Measurements from ENCODE around the gene LYST.

Gene LYST

GRCh38 chr1:235679005-235679404, 187.7 kb downstream of the LYST start:
- CTCF ChIA-PET = no interaction called here
- POLR2A ChIA-PET (ENCODE audit: low non-redundant PET) = no interaction called here

GRCh38 chr1:235675152-235675890, 191.4 kb downstream of the LYST start:
- DNase-seq (ENCODE audit: low spot score) = no peak
- CTCF ChIA-PET = no interaction called here
- no peak overlapping the region for H3K27ac ChIP-seq
- TF ChIP-seq CTCF (conservative IDR thresholded peaks at IDR 0.05; ENCODE audit: low read depth) = no peak
- POLR2A ChIA-PET (ENCODE audit: low non-redundant PET) = no interaction called here

More at GRCh38 chr1:235679005-235679404, 187.7 kb downstream of the LYST start:
- DNase-seq (ENCODE audit: low spot score) = no peak
- no peak overlapping the region for H3K27ac ChIP-seq
- TF ChIP-seq CTCF (conservative IDR thresholded peaks at IDR 0.05; ENCODE audit: low read depth) = no peak

GRCh38 chr1:235673981-235674380, 192.7 kb downstream of the LYST start:
- CTCF ChIA-PET = interaction anchor here (0.6 to 0.7 kb wide), 3 partner anchors 84 to 297 kb away, joined by 3 to 7 read pairs (median 5); no protein-coding TSS in a partner anchor
- POLR2A ChIA-PET (ENCODE audit: low non-redundant PET) = no interaction called here
- DNase-seq (ENCODE audit: low spot score) = no peak
- H3K27ac ChIP-seq = no peak overlapping the region
- no peak for TF ChIP-seq CTCF (conservative IDR thresholded peaks at IDR 0.05; ENCODE audit: low read depth)

- no peak for DNase-seq (ENCODE audit: low spot score)
- no peak overlapping the region for H3K27ac ChIP-seq
- ChIA-PET CTCF (interaction anchor here (0.5 kb wide), 1 partner anchor 42 kb away, joined by 3 read pairs; no protein-coding TSS in a partner anchor), POLR2A (ENCODE audit: low non-redundant PET) (no interaction called here)
- TF ChIP-seq CTCF (conservative IDR thresholded peaks at IDR 0.05; ENCODE audit: low read depth) = no peak
Measured at GRCh38 chr1:235671992-235672391, 194.7 kb downstream of the LYST start.

GRCh38 chr1:235670157-235670776, 196.4 kb downstream of the LYST start:
- ChIA-PET POLR2A (ENCODE audit: low non-redundant PET) (no interaction called here), CTCF (no interaction called here)
- no peak for DNase-seq (ENCODE audit: low spot score)
- no peak overlapping the region for H3K27ac ChIP-seq
- TF ChIP-seq CTCF (conservative IDR thresholded peaks at IDR 0.05; ENCODE audit: low read depth) = no peak

- ChIA-PET CTCF (interaction anchor here (0.6 to 0.7 kb wide), 2 partner anchors 10 to 36 kb away, joined by 3 to 5 read pairs; no protein-coding TSS in a partner anchor), POLR2A (ENCODE audit: low non-redundant PET) (no interaction called here)
- H3K27ac ChIP-seq = no peak overlapping the region
- DNase-seq (ENCODE audit: low spot score) = no peak
- no peak for TF ChIP-seq CTCF (conservative IDR thresholded peaks at IDR 0.05; ENCODE audit: low read depth)
Measured at GRCh38 chr1:235669277-235669676, 197.4 kb downstream of the LYST start.
